K562 (cell line): ENCODE measurements around the gene KIF3B. TPM values are rescaled to one million over a fixed set of nuclear protein-coding genes. Genes with fewer than 3 reads are reported as not detected.

Source experiments
- ATAC-seq: fragments of 200-7000 bp; cut with Tn5 transposase; 3 replicates; pipeline ENCODE4 v1.9.1; 2020; ENCODE audit warnings: moderate library complexity
- BruUV-seq: library from RNA; stranded (reverse); fragments of 400-500 nt; replicated peaks from 2 replicates; lab custom pipeline; 2021; lab: Mats Ljungman, UMichigan
- CTCF ChIA-PET: fragments of 300-600 bp; formaldehyde crosslinking; extraction: SDS; loops from one replicate; lab custom pipeline; 2021; ENCODE audit warnings: low intra/inter-chr PET ratio; lab: Yijun Ruan, JAX
- POLR2A ChIA-PET: fragments of 300-600, 350-650 bp; sonication (Branson Sonifier 250); formaldehyde crosslinking; extraction: SDS; loops from one replicate; lab custom pipeline; 2021; ENCODE audit warnings: antibody characterized with exemption, inconsistent platforms; lab: Yijun Ruan, JAX
- DNase-seq, 4 experiments: peaks; one replicate each; pipeline versions ENCODE4 v3.0.0 to v3.0.0-alpha.2; 2011 to 2018; ENCODE audit warnings: low spot score in 3 of 4, mixed read lengths in 3 of 4; ENCODE audit errors: extremely low read depth in 1 of 4
- FAIRE-seq: peaks from 2 replicates; lab custom pipeline; 2011; peaks lifted over from hg19 to GRCh38; lab: Jason Lieb, UNC
- H2AFZ ChIP-seq: 2 replicates; pipeline ENCODE4 v1.6.0; 2011; ENCODE audit warnings: low read depth, low read length, control low read depth, inconsistent platforms
- H3K27ac ChIP-seq: fragments of 200-600 bp; 3 replicates; pipeline ENCODE4 v1.8.0; 2011; ENCODE audit warnings: low read depth, mild to moderate bottlenecking, control low read depth, inconsistent platforms, low read length, moderate library complexity, mixed read lengths; ENCODE audit errors: extremely low read depth
- H3K27me3 ChIP-seq, 2 experiments: fragments of 300-600 bp in 1 of 2; 2 replicates in 1 of 2; 3 replicates in 1 of 2; pipeline versions ENCODE4 v1.6.0 to v1.8.0; 2011; ENCODE audit warnings: inconsistent platforms in 2 of 2, low read length in 2 of 2, mild to moderate bottlenecking in 1 of 2, mixed read lengths in 1 of 2, moderate library complexity in 1 of 2; ENCODE audit not compliant: control insufficient read depth in 2 of 2, insufficient read depth in 2 of 2
- H3K36me3 ChIP-seq: fragments of 300-600 bp; 3 replicates; pipeline ENCODE4 v1.8.0; 2011; ENCODE audit warnings: mild to moderate bottlenecking, low read length, inconsistent platforms; ENCODE audit not compliant: control insufficient read depth, insufficient read depth
- H3K4me1 ChIP-seq, 2 experiments: fragments of 200-600 bp in 1 of 2; replicated peaks in 1 of 2; 2 replicates in 1 of 2; 3 replicates in 1 of 2; pipeline versions ENCODE4 v1.5.1 to v1.8.0; 2011; ENCODE audit warnings: inconsistent platforms in 2 of 2, low read length in 2 of 2, mild to moderate bottlenecking in 1 of 2, mixed read lengths in 1 of 2, moderate library complexity in 1 of 2; ENCODE audit not compliant: control insufficient read depth in 2 of 2, insufficient read depth in 2 of 2
- H3K4me2 ChIP-seq: 2 replicates; pipeline ENCODE4 v1.6.1; 2011; ENCODE audit warnings: low read length, control low read depth, inconsistent platforms, mixed read lengths; ENCODE audit not compliant: insufficient read depth
- H3K4me3 ChIP-seq: fragments of 200-600 bp; sonication (generic), shearing (Covaris generic); 2 replicates; pipeline ENCODE4 v1.5.1; 2016; ENCODE audit warnings: control low read depth, inconsistent platforms
- H3K79me2 ChIP-seq: fragments of 200-600 bp; 3 replicates; pipeline ENCODE4 v1.8.0; 2011; ENCODE audit warnings: low read length, inconsistent platforms; ENCODE audit not compliant: control insufficient read depth, insufficient read depth
- H3K9ac ChIP-seq, 2 experiments: 2 replicates each; pipeline versions ENCODE4 v1.6.0 to v1.6.1; 2011; ENCODE audit warnings: low read depth in 2 of 2, low read length in 2 of 2, control low read depth in 1 of 2, inconsistent platforms in 1 of 2, mild to moderate bottlenecking in 1 of 2, mixed read lengths in 1 of 2; ENCODE audit not compliant: insufficient read depth in 1 of 2
- H3K9me1 ChIP-seq: one replicate; pipeline ENCODE4 v1.6.0; 2011; ENCODE audit warnings: inconsistent platforms, mild to moderate bottlenecking, low read length, moderate library complexity; ENCODE audit not compliant: control insufficient read depth, insufficient read depth
- H3K9me3 ChIP-seq: replicated peaks from 2 replicates; pipeline ENCODE4 v1.5.1; 2011; ENCODE audit warnings: low read depth, low read length, inconsistent platforms; ENCODE audit not compliant: control insufficient read depth, insufficient read depth
- H4K20me1 ChIP-seq: replicated peaks from 2 replicates; pipeline ENCODE4 v1.6.1; 2011; ENCODE audit warnings: low read length, inconsistent platforms, mixed read lengths; ENCODE audit not compliant: control insufficient read depth, insufficient read depth
- CHD4 ChIP-seq: fragments of 200-600 bp; sonication (generic); IDR thresholded peaks from 3 replicates; pipeline ENCODE4 v1.6.1; 2012; ENCODE audit warnings: low read depth, mild to moderate bottlenecking, mixed read lengths, low read length, inconsistent platforms; ENCODE audit not compliant: insufficient read depth, insufficient replicate concordance, poor library complexity, severe bottlenecking
- DMBX1 ChIP-seq: fragments of 250-450 bp; sonication (Bioruptor Pico); IDR thresholded peaks from 2 replicates; pipeline ENCODE4 v1.8.0; 2022; ENCODE audit warnings: inconsistent platforms, mild to moderate bottlenecking, moderate library complexity, borderline replicate concordance
- KDM2B ChIP-seq: fragments of 250-450 bp; sonication (Bioruptor Pico); IDR thresholded peaks from 2 replicates; pipeline ENCODE4 v1.8.0; 2021; ENCODE audit warnings: mild to moderate bottlenecking, moderate library complexity
- LARP7 ChIP-seq: fragments of 450-650 bp; IDR thresholded peaks from 2 replicates; pipeline ENCODE4 v1.6.1; 2016
- MBD2 ChIP-seq: sonication (generic); IDR thresholded peaks from 2 replicates; pipeline ENCODE4 v1.6.1; 2016; ENCODE audit warnings: low read depth, borderline replicate concordance
- MEIS2 ChIP-seq: fragments of 450-650 bp; IDR thresholded peaks from 2 replicates; pipeline ENCODE4 v1.6.1; 2014; ENCODE audit warnings: mild to moderate bottlenecking; ENCODE audit not compliant: partially characterized antibody
- NCOA1 ChIP-seq: fragments of 450-650 bp; IDR thresholded peaks from 2 replicates; pipeline ENCODE4 v1.6.1; 2016; ENCODE audit warnings: low read depth
- POLR2A ChIP-seq: fragments of 450-650 bp; conservative IDR thresholded peaks from 2 replicates; pipeline ENCODE4 v1.6.1; 2016
- RBM25 ChIP-seq: fragments of 200-400 bp; formaldehyde crosslinking; IDR thresholded peaks from 2 replicates; pipeline ENCODE4 v1.6.1; 2018; ENCODE audit warnings: low read length, low read depth, moderate library complexity; ENCODE audit not compliant: severe bottlenecking
- RFX5 ChIP-seq: IDR thresholded peaks from 2 replicates; pipeline ENCODE4 v1.6.1; 2011; ENCODE audit warnings: low read depth, mild to moderate bottlenecking, improper control_type of control experiment, low read length
- SPI1 ChIP-seq: IDR thresholded peaks from 2 replicates; pipeline ENCODE4 v1.6.1; 2011; ENCODE audit warnings: low read depth, low read length, control low read depth, borderline replicate concordance
- TBP ChIP-seq: optimal IDR thresholded peaks from 2 replicates; pipeline ENCODE3; 2011; ENCODE audit warnings: low read depth, low read length, improper control_type of control experiment
- ZFPM2 ChIP-seq: fragments of 250-450 bp; sonication (Bioruptor Pico); IDR thresholded peaks from 2 replicates; pipeline ENCODE4 v1.5.1; 2022; ENCODE audit warnings: mild to moderate bottlenecking
- ZKSCAN1 ChIP-seq: fragments of 150-350 bp; IDR thresholded peaks from 2 replicates; pipeline ENCODE4 v1.6.1; 2016; ENCODE audit warnings: low read depth, low read length
- WGBS: fragments of 100-300 bp; shearing (Covaris generic); methylation state at CpG from one replicate; pipeline ENCODE4 v1.1.6; 2016; ENCODE audit warnings: low coverage, mixed read lengths; ENCODE audit not compliant: insufficient coverage; ENCODE audit errors: missing lambda C conversion rate; 5-methylcytosine and 5-hydroxymethylcytosine counted together
- in situ Hi-C: fragments of 300-500 bp; cut with MboI; formaldehyde crosslinking; loops from 4 replicates; pipeline ENCODE4 v1.15.0; 2018; ENCODE audit warnings: inconsistent platforms, mixed read lengths
- intact Hi-C: fragments of 100-400 bp; cut with micrococcal nuclease; formaldehyde crosslinking; loops from 2 replicates; pipeline ENCODE4 v1.14.2; 2022
- polyA plus RNA-seq, 8 experiments: library from polyadenylated mRNA; depleted of rRNA in 4 of 8; stranded (reverse) in 5 of 8; unstranded in 3 of 8; fragments of >200 nt; fragmentation: Nextera tagmentation in 2 of 8; fragmentation: Illumina TruSeq in 1 of 8; extraction: Ambion mirVana in 2 of 8; extraction: Trizol in 1 of 8; gene quantifications; 2 replicates each; pipeline versions ENCODE4 v1.2.1 to v1.2.3, GENCODE V29; 2011 to 2014; ENCODE audit warnings: inconsistent platforms in 1 of 8, missing spikeins in 1 of 8
- total RNA-seq, 7 experiments: library from RNA; depleted of rRNA in 6 of 7; stranded (reverse); fragments of >200 nt in 6 of 7; fragmentation: Illumina TruSeq in 2 of 7; extraction: Trizol in 2 of 7; gene quantifications; 2 replicates each; pipeline versions ENCODE4 v1.2.1 to v1.2.3, GENCODE V29; 2011 to 2021; ENCODE audit warnings: low replicate concordance in 1 of 7
- TF ChIP-seq, protein P1 (sequence below): fragments of 450-650 bp; formaldehyde crosslinking; IDR thresholded peaks from 2 replicates; pipeline ENCODE4 v1.4.0; 2020; ENCODE audit warnings: mild to moderate bottlenecking

The KIF3B gene
- total and polyA plus RNA-seq, 9 of the 15 experiments (the other 6 are each of a cell fraction or from before 2014, with no cell fraction given): 2.9 to 12.3 (median 8.6) TPM

DNA sequence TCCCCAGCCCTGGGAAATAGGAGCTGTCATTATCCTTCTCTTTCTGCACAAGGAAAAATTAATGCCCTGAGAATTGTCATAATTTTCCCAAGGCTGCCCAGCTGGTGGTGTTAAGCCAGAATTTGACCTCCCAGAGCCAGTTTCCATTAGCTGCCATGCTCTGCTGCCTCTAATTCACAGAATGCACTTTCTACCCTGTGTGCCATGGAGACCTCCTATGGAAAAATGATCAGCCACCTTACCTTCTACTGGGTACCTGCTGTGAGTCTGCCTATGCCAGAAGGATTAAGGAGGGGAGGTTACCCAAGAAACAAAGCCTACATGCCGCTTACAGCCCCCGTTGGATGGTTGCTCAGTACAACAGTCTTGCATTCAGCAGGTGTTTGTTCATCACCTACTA is 40.6 kb upstream of the KIF3B start:
- H3K27ac ChIP-seq: no peak overlapping the region

DNA sequence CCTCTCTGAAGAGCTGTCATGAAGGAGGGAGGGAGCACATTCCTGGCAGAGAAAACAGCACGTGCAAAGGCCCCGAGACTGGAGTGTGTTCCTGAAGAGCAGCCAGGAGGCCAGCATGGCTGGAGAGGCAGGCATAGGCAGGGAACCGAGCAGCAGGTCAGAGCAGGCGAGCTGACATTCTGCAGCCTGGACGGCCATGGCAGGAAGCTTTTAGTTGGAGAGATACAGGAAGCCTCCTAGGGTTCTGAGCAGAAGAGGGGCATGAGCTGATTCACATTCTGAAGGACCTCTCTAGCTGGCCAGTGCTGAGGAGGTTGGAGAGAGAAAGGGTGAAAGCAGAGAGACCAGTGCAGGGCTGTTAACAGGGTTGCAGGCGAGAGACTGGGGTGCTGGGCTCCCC is 40.0 kb upstream of the KIF3B start:
- peak; percentile 52 for ATAC-seq

More for the DNA sequence above, 40.6 kb upstream of the KIF3B start:
- no peaks in the 10 kb centered on the region for H3K27me3 ChIP-seq
- H3K36me3 ChIP-seq: peaks cover 48% of the 10 kb centered on the region
- intact Hi-C loops: no loop called here
- TF ChIP-seq DMBX1 (CRISPR knock-in tag) (no peak), MEIS2 (no peak), SPI1 (no peak), KDM2B (CRISPR knock-in tag) (no peak), ZKSCAN1 (0 out of 2 replicates have a peak, but pooled peaks have one; percentile 18)
- TF ChIP-seq, protein P1, sequence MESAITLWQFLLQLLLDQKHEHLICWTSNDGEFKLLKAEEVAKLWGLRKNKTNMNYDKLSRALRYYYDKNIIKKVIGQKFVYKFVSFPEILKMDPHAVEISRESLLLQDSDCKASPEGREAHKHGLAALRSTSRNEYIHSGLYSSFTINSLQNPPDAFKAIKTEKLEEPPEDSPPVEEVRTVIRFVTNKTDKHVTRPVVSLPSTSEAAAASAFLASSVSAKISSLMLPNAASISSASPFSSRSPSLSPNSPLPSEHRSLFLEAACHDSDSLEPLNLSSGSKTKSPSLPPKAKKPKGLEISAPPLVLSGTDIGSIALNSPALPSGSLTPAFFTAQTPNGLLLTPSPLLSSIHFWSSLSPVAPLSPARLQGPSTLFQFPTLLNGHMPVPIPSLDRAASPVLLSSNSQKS (CRISPR knock-in tag): no peak
- TF ChIP-seq, all 486 proteins: peak for 1
- Histone ChIP-seq H3K4me3 (no peak overlapping the region), H3K4me2 (no peak overlapping the region), H2AFZ (no peak overlapping the region), H3K9ac (no peak overlapping the region), H3K9me1 (no peaks in the 10 kb centered on the region), H3K4me1 (no peaks in the 10 kb centered on the region), H3K79me2 (no peaks in the 10 kb centered on the region), H4K20me1 (peaks cover 4% of the 10 kb centered on the region; the same call in 1 of the 2 replicates), H3K9me3 (no peaks in the 10 kb centered on the region)
- 95% methylated on average over 2 of the region's 2 CpGs for WGBS
- POLR2A ChIA-PET: interaction anchor here (0.7 to 1.3 kb wide), 3 partner anchors 9 to 406 kb away, joined by 3 read pairs; no protein-coding TSS in a partner anchor
- DNase-seq: no peak
- in situ Hi-C loops: no loop called here
- FAIRE-seq: no peak
- no TSS peak for BruUV-seq
- CTCF ChIA-PET: no interaction called here
- no peak; the same call in 2 of the 3 replicates for ATAC-seq

More for the DNA sequence above, 40.0 kb upstream of the KIF3B start:
- H3K4me3 ChIP-seq: no peak overlapping the region
- ChIA-PET POLR2A (interaction anchor here (1.3 kb wide), 1 partner anchor 43 kb away, joined by 3 read pairs; no protein-coding TSS in a partner anchor), CTCF (no interaction called here)
- H3K4me2 ChIP-seq: no peak overlapping the region
- peaks cover 42% of the 10 kb centered on the region for H3K36me3 ChIP-seq
- intact Hi-C loops: no loop called here
- in situ Hi-C loops: no loop called here
- 0 out of 4 replicates have a peak overlapping the region, but pooled peaks of 1 of the 2 experiments have one; percentile 23 for H3K9ac ChIP-seq
- H4K20me1 ChIP-seq: peaks cover 4% of the 10 kb centered on the region; the same call in 1 of the 2 replicates
- H3K27me3 ChIP-seq: no peaks in the 10 kb centered on the region
- no peak overlapping the region for H2AFZ ChIP-seq
- H3K9me3 ChIP-seq: no peaks in the 10 kb centered on the region
- TF ChIP-seq TBP (no peak), POLR2A (peak; percentile 50; the same call in 1 of the 2 replicates), ZFPM2 (CRISPR knock-in tag) (no peak), RFX5 (no peak), NCOA1 (no peak), LARP7 (no peak), CHD4 (no peak), RBM25 (peak; percentile 19), MBD2 (no peak)
- no peak for DNase-seq
- WGBS: 83% methylated on average over 6 of the region's 6 CpGs
- FAIRE-seq: no peak
- no peaks in the 10 kb centered on the region for H3K79me2 ChIP-seq
- no peaks in the 10 kb centered on the region for H3K4me1 ChIP-seq
- no peaks in the 10 kb centered on the region for H3K9me1 ChIP-seq
- TSS peak; percentile 38 for BruUV-seq
- H3K27ac ChIP-seq: no peak overlapping the region
